ENCODE results near the gene ANO1.

Gene ANO1

GRCh38 chr11:70088735-70089250 lies 10.7 kb downstream of the ANO1 start:
- no peak for DNase-seq
- in situ Hi-C loops (cut with MboI; ENCODE audit: low pct_unique_long_range_greater_than_20kb, low sequenced_read_pairs), result no loop called here

- in situ Hi-C loops (cut with MboI; ENCODE audit: low pct_unique_long_range_greater_than_20kb, low sequenced_read_pairs), result no loop called here
- DNase-seq, result no peak
These were observed 11.5 kb downstream of the ANO1 start for GRCh38 chr11:70089631-70090030.

- DNase-seq, result no peak
- in situ Hi-C loops (cut with MboI; ENCODE audit: low pct_unique_long_range_greater_than_20kb, low sequenced_read_pairs), result no loop called here
These were observed 12.9 kb downstream of the ANO1 start for GRCh38 chr11:70090961-70091381.

- no peak for DNase-seq
- in situ Hi-C loops (cut with MboI; ENCODE audit: low pct_unique_long_range_greater_than_20kb, low sequenced_read_pairs), result no loop called here
These were observed 13.5 kb downstream of the ANO1 start for GRCh38 chr11:70091638-70092037.

GRCh38 chr11:70092959-70093715 lies 15.0 kb downstream of the ANO1 start:
- DNase-seq, result no peak
- in situ Hi-C loops (cut with MboI; ENCODE audit: low pct_unique_long_range_greater_than_20kb, low sequenced_read_pairs), result no loop called here

GRCh38 chr11:70095541-70096252 lies 17.6 kb downstream of the ANO1 start:
- in situ Hi-C loops (cut with MboI; ENCODE audit: low pct_unique_long_range_greater_than_20kb, low sequenced_read_pairs), result no loop called here
- no peak for DNase-seq

- no peak for DNase-seq
- in situ Hi-C loops (cut with MboI; ENCODE audit: low pct_unique_long_range_greater_than_20kb, low sequenced_read_pairs), result no loop called here
These were observed 19.9 kb downstream of the ANO1 start for GRCh38 chr11:70097783-70098563.

- no peak for DNase-seq
- in situ Hi-C loops (cut with MboI; ENCODE audit: low pct_unique_long_range_greater_than_20kb, low sequenced_read_pairs), result no loop called here
These were observed 20.8 kb downstream of the ANO1 start for GRCh38 chr11:70098936-70099335.

GRCh38 chr11:70099578-70100279 lies 21.6 kb downstream of the ANO1 start:
- no peak for DNase-seq
- in situ Hi-C loops (cut with MboI; ENCODE audit: low pct_unique_long_range_greater_than_20kb, low sequenced_read_pairs), result no loop called here

- no peak for DNase-seq
These were observed 22.1 kb downstream of the ANO1 start for GRCh38 chr11:70100280-70100603.

GRCh38 chr11:70100791-70101190 lies 22.7 kb downstream of the ANO1 start:
- in situ Hi-C loops (cut with MboI; ENCODE audit: low pct_unique_long_range_greater_than_20kb, low sequenced_read_pairs), result no loop called here
- DNase-seq, result no peak

More at GRCh38 chr11:70100280-70100603, 22.1 kb downstream of the ANO1 start:
- in situ Hi-C loops (cut with MboI; ENCODE audit: low pct_unique_long_range_greater_than_20kb, low sequenced_read_pairs), result no loop called here

- no peak for DNase-seq
- in situ Hi-C loops (cut with MboI; ENCODE audit: low pct_unique_long_range_greater_than_20kb, low sequenced_read_pairs), result no loop called here
These were observed 25.3 kb downstream of the ANO1 start for GRCh38 chr11:70103256-70103975.

GRCh38 chr11:70104419-70104818 lies 26.3 kb downstream of the ANO1 start:
- in situ Hi-C loops (cut with MboI; ENCODE audit: low pct_unique_long_range_greater_than_20kb, low sequenced_read_pairs), result no loop called here
- DNase-seq, result no peak

GRCh38 chr11:70104961-70105360 lies 26.8 kb downstream of the ANO1 start:
- in situ Hi-C loops (cut with MboI; ENCODE audit: low pct_unique_long_range_greater_than_20kb, low sequenced_read_pairs), result no loop called here

GRCh38 chr11:70105369-70105754 lies 27.2 kb downstream of the ANO1 start:
- DNase-seq, result no peak
- in situ Hi-C loops (cut with MboI; ENCODE audit: low pct_unique_long_range_greater_than_20kb, low sequenced_read_pairs), result no loop called here

More at GRCh38 chr11:70104961-70105360, 26.8 kb downstream of the ANO1 start:
- DNase-seq, result no peak

- in situ Hi-C loops (cut with MboI; ENCODE audit: low pct_unique_long_range_greater_than_20kb, low sequenced_read_pairs), result no loop called here
These were observed 27.8 kb downstream of the ANO1 start for GRCh38 chr11:70105755-70106571.

GRCh38 chr11:70106757-70107156 lies 28.6 kb downstream of the ANO1 start:
- in situ Hi-C loops (cut with MboI; ENCODE audit: low pct_unique_long_range_greater_than_20kb, low sequenced_read_pairs), result no loop called here
- no peak for DNase-seq

More at GRCh38 chr11:70105755-70106571, 27.8 kb downstream of the ANO1 start:
- no peak for DNase-seq

GRCh38 chr11:70107191-70107590 lies 29.1 kb downstream of the ANO1 start:
- DNase-seq, result no peak
- in situ Hi-C loops (cut with MboI; ENCODE audit: low pct_unique_long_range_greater_than_20kb, low sequenced_read_pairs), result no loop called here

Measured in KBM-7 (cell line).